VCaP (cell line): ENCODE data around the gene NOC4L.
"Not testable (repeated sequence)": the region's sequence is repeated elsewhere in the genome, so short reads cannot be mapped to it uniquely, and the experiment has no call there.

Experiments
- H3K27ac ChIP-seq: fragments of 450-650 bp; 2 replicates; pipeline ENCODE4 v1.5.1; 2017
- TF ChIP-seq, protein P1 (sequence below): fragments of 450-650 bp; conservative IDR thresholded peaks from 2 replicates; pipeline ENCODE4 v1.5.1; 2017; ENCODE audit warnings: mild to moderate bottlenecking, moderate library complexity

The NOC4L gene

DNA sequence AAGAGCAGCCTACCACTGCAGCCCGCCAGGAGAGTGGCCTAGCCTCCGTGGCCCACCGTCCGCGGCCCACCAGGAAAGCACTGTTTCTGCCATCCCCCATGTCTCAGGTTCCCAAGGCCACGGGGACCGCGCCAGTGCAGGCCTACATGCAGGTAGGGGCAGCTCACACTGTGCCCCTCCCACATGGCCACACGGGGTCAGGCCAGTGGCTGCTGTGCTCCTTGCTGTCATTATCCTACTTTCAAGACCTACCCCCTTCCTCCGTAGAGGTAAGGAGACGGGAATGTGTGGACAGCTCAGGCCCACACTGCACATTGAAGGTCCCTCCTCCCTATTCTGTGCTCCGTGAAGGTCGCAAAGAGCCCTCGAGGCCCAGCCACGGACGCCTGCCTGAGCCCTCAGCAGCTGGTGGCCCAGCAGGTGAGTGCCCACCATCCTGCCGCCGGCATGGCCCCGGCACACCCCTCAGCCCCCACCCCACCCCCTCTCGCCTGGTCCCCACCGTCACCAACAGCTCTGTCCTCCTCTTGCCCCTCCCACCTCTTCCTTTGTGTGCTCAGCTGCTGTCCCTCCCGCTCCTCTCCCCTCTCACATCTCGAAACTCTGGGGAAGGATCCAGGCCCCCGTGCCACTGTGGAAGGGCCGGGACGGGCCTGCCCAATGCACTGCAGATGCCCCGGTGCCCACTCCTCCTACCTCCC, 10.2 kb upstream of the NOC4L start:
- H3K27ac ChIP-seq, result no peak overlapping the region
- TF ChIP-seq, protein P1, sequence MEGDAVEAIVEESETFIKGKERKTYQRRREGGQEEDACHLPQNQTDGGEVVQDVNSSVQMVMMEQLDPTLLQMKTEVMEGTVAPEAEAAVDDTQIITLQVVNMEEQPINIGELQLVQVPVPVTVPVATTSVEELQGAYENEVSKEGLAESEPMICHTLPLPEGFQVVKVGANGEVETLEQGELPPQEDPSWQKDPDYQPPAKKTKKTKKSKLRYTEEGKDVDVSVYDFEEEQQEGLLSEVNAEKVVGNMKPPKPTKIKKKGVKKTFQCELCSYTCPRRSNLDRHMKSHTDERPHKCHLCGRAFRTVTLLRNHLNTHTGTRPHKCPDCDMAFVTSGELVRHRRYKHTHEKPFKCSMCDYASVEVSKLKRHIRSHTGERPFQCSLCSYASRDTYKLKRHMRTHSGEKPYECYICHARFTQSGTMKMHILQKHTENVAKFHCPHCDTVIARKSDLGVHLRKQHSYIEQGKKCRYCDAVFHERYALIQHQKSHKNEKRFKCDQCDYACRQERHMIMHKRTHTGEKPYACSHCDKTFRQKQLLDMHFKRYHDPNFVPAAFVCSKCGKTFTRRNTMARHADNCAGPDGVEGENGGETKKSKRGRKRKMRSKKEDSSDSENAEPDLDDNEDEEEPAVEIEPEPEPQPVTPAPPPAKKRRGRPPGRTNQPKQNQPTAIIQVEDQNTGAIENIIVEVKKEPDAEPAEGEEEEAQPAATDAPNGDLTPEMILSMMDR, result no peak

DNA sequence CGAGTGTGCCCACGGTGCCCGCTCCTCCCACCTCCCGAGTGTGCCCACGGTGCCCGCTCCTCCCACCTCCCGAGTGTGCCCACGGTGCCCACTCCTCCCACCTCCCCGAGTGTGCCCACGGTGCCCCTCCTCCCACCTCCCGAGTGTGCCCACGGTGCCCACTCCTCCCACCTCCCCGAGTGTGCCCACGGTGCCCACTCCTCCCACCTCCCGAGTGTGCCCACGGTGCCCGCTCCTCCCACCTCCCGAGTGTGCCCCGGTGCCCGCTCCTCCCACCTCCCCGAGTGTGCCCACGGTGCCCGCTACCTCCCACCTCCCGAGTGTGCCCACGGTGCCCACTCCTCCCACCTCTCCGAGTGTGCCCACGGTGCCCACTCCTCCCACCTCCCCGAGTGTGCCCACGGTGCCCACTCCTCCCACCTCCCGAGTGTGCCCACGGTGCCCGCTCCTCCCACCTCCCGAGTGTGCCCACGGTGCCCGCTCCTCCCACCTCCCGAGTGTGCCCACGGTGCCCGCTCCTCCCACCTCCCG, 9.5 kb upstream of the NOC4L start:
- H3K27ac ChIP-seq, result not testable (repeated sequence)

DNA sequence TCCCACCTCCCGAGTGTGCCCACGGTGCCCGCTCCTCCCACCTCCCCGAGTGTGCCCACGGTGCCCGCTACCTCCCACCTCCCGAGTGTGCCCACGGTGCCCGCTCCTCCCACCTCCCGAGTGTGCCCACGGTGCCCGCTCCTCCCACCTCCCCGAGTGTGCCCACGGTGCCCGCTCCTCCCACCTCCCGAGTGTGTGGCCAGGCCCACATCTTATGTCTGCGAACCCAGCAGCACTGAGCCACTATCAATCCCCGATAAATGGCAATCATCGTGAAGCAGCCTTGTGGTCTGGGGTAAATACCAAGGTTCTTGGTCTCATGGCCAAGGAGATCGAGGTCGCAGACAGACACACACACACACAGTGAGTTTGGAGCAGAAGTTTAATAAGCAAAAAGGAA, 8.0 kb upstream of the NOC4L start:
- not testable (repeated sequence) for H3K27ac ChIP-seq

DNA sequence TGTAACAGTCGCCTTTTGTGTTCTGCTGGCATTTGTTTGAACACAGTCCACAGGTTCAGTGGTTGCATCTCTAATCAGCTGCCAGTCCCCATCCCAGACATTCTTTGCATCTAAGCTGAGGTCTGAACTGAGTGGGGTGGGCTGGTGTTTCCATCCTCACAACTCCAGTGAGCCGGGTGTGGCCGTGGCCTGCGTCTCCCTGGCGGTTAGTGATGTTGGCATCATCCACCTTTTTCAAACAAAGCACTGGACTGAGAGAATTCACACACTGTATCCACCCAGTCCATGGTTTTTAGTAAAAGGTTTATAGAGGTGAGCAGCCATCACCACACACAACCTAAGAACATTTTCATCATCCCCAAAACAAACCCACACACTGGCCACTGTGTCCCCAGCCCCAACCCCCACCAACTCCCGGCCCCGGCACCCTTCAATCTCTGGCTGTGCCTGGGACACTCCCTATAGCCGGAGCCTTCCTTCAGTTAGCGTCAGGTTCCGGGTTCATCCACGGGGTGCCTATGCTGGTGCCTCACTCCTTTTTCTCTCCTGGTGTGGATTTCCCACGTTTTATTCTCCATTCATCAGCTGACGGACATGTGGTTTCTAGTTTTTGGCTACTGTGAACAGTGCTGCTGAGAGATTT, 6.7 kb upstream of the NOC4L start:
- TF ChIP-seq, protein P1, result no peak
- H3K27ac ChIP-seq, result no peak overlapping the region

DNA sequence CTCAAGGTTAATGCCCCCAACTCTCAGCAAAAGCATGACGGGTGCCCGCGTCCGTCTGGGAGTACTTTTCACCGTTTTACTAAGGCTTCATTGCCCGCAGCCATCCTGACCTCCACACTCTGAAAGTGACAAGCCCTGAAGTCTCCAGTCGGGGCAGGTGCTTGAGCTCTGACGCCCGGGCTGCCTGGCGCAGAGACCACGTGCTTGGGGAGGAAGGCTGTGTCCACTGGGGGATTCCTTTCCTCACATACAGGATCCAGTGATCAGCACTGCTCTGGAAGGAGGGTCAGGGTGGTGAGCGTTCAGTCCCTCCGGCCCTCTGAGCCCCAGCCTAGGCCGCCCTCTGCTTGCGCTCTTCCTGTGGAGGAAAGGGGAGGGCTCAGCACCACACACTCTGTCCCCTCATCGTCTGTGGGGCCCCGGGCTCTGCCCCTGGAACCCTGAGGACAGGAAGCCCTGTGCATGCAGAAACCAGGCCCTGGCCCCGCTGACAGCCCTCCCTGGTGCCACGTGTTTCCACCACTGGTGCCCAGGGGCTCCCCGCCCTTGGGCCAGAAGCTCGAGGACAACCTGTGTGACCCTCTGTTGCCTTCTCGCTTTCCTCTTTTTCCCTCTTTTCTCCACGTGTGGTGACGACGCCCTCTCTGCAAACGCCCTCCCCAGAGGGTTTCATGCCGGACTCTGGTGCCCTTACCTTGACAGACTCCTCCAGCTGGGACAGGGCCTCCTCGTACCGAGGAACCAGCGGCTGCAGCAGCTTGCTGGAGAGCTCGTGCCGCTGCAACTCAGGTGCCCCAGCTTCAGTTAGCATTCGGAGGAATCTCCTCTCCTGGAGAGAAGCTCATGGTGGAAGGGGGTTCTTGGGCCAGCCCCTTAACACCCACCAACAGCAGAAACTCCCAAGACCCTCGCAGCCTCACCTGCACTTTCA, 5.1 kb upstream of the NOC4L start:
- H3K27ac ChIP-seq, result no peak overlapping the region
- TF ChIP-seq, protein P1, result no peak

DNA sequence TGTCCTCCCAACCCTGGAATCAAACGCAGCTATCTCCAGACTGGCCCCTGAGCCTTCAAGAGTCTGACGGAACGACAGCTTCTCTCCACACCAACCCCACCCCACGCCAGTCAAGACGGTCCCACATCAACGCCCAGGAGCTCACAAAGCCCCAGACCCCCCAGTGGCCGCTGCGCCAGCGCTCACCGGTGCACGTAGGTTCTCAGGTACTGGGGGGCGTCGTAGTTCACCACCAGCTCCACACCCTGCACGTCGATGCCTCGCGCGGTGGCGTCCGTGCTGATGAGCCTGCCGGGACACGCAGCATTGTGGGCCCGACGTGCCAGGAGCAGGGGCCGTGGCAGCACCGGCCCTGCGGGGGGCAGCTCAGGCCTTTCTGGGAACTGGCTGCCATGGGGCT, 4.3 kb upstream of the NOC4L start:
- TF ChIP-seq, protein P1, result no peak
- no peak overlapping the region for H3K27ac ChIP-seq

DNA sequence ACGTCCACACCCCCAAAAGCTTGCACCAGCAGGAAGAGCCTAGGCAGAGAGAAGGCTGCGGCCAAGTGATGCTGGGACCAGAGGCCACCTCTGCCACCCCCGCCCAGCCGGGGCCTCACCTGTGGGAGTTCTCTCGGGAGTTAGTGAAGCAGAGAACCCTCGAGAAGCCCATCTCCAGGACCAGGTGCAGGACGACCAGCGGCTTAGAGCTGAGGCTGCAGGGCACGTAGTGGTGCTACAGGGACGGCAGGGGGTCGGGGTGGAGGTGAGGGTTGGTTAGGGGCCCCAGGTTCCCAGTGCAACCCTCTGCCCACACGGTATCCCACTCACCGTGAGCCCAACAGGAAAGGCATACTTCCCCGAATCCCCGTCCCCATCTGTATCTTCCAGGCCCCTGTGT, 3.8 kb upstream of the NOC4L start:
- TF ChIP-seq, protein P1, result no peak
- H3K27ac ChIP-seq, result no peak overlapping the region
